ENCODE data around the gene SMC3. TPM values are rescaled to one million over a fixed set of nuclear protein-coding genes. Genes with fewer than 3 reads are reported as not detected.

Gene SMC3
- total and polyA plus RNA-seq, 2 of the 13 experiments (the other 11 are each of a cell fraction or from before 2014, with no cell fraction given) = 11.7 to 48.0 TPM

GRCh38 chr10:110568055-110568735, 700 bp downstream of the SMC3 start (continued):
- TF ChIP-seq TGIF2 (CRISPR knock-in tag; IDR thresholded peaks at IDR 0.05) (peak; percentile 95), POGZ (CRISPR knock-in tag; IDR thresholded peaks at IDR 0.05) (no peak), MBNL3 (CRISPR knock-in tag; conservative IDR thresholded peaks at IDR 0.05) (no peak), SALL2 (CRISPR knock-in tag; IDR thresholded peaks at IDR 0.05) (no peak), RFX5 (IDR thresholded peaks at IDR 0.05; ENCODE audit: low read depth, low read length) (peak; percentile 75), PITX1 (CRISPR knock-in tag; IDR thresholded peaks at IDR 0.05) (no peak), ARID4A (CRISPR knock-in tag; IDR thresholded peaks at IDR 0.05; ENCODE audit: borderline replicate concordance) (peak; percentile 52; the same call in 1 of the 2 replicates), SP4 (CRISPR knock-in tag; IDR thresholded peaks at IDR 0.05) (no peak), ZNF549 (CRISPR knock-in tag; IDR thresholded peaks at IDR 0.05) (no peak), FOXA1 (IDR thresholded peaks at IDR 0.05) (no peak), FOXA1 (CRISPR knock-in tag; IDR thresholded peaks at IDR 0.05) (peak; percentile 71), NFYC (CRISPR knock-in tag; IDR thresholded peaks at IDR 0.05) (no peak), KDM1A (CRISPR knock-in tag; IDR thresholded peaks at IDR 0.05) (no peak), ZC3H4 (CRISPR knock-in tag; IDR thresholded peaks at IDR 0.05; ENCODE audit: borderline replicate concordance) (no peak), ZNF33A (CRISPR knock-in tag; IDR thresholded peaks at IDR 0.05; ENCODE audit: borderline replicate concordance) (no peak), ZNF44 (CRISPR knock-in tag; IDR thresholded peaks at IDR 0.05) (no peak), ZNF563 (CRISPR knock-in tag; IDR thresholded peaks at IDR 0.05) (no peak; the same call in 1 of the 2 replicates), ZNF816 (CRISPR knock-in tag; IDR thresholded peaks at IDR 0.05; ENCODE audit: borderline replicate concordance) (peak; percentile 73; the same call in 1 of the 2 replicates), TFDP2 (CRISPR knock-in tag; IDR thresholded peaks at IDR 0.05) (peak; percentile 60; the same call in 1 of the 2 replicates), ZHX1 (CRISPR knock-in tag; IDR thresholded peaks at IDR 0.05; ENCODE audit: low read depth) (no peak), ASH2L (IDR thresholded peaks at IDR 0.05; ENCODE audit: insufficient read length, low read depth, low read length) (no peak), TFDP1 (CRISPR knock-in tag; IDR thresholded peaks at IDR 0.05; ENCODE audit: borderline replicate concordance) (no peak)
